RCC 7860 (cell line): ENCODE data around the gene TRPV4.
"Not testable (repeated sequence)": the region's sequence is repeated elsewhere in the genome, so short reads cannot be mapped to it uniquely, and the experiment has no call there.

Source experiments
- DNase-seq: peaks from one replicate; pipeline ENCODE4 v3.0.0-alpha.2; 2015; ENCODE audit warnings: low spot score
- FAIRE-seq: peaks from 2 replicates; lab custom pipeline; 2012; peaks lifted over from hg19 to GRCh38; lab: Jason Lieb, UNC

Gene TRPV4

DNA sequence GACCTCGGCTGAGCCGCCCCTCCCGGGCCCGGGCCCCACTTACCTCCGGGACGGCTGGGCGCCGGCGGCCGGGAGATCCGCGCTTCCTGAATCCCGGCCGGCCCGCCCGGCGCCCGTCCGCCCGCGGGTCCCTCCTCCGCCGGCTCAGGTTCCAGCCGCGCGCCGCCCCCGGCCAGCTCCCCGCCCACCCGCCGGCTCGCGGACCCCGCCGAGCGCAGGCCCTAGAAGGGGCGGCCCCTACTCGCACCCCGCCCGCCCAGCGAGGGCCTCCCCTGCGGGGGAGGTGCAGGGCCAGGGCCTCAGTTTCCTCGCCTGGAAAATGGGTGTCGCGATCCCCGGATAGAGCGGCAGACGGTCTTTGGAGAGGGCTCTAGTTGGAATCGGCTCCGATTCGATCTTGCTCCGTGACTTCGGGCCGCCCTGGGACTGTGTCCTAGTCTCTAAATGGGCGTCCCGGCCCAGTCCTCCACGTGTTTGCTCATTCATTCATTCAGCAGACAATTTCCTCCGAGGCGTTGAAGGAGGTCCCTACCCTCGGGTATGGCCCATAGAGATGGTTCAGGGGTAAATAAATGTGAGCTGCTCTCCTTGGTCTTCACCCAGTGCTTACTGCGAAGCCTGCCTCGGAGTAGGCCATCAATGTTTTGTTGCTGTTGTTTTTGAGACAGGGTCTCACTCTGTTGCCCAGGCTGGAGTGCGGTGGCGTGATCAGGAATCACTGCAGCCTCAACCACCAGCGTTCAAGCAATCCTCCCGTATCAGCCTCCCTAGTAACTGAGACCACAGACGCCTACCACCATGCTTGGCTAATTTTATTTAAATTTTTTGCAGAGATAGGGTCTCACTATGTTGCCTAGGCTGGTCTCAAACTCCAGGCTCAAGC is at the start of gene TRPV4:
TSS of gene TRPV4 (minus strand) at position 92 of the 883 bp plus-strand sequence. CDS start 18,602 bp downstream, outside the sequence.
- no peak for FAIRE-seq
- no peak for DNase-seq

DNA sequence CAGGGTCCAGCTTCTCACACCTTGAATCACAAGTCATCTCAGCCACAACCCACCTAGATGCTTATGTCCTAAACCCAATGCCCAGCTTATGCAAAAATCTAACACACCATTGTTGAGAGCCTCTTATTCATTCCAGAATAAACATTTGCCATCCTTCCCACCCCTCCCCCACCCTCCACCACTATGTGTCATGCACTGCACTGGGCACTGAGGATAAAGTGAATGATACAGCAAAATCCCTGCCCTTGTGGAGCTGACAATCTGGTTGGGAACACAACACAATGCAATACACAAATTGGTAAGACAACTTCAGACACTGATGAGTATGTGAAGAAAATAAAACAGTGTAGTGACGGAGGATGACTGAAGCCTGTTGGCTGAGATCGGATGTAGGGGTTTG is 48.6 kb upstream of the TRPV4 start:
- no peak for FAIRE-seq
- DNase-seq, result no peak

DNA sequence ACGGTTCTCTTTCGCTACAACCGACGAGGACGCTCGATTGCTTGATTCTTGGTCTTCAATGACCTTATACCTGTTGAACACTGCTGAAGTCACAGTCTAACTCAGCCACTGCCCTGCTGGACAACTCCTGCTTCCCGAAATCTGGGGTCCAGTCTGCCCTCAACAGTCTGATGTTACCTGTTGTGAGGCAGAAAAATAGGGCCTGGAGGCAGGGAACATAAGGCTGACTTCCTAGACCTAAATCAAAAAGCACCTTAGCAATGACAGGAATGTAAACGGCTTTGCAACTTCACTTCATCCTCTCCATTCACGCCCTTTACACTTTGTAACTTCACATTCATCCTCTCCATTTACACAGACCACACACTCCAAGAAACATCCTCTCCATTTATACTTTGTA is 47.7 kb upstream of the TRPV4 start:
- no peak for DNase-seq
- no peak for FAIRE-seq

DNA sequence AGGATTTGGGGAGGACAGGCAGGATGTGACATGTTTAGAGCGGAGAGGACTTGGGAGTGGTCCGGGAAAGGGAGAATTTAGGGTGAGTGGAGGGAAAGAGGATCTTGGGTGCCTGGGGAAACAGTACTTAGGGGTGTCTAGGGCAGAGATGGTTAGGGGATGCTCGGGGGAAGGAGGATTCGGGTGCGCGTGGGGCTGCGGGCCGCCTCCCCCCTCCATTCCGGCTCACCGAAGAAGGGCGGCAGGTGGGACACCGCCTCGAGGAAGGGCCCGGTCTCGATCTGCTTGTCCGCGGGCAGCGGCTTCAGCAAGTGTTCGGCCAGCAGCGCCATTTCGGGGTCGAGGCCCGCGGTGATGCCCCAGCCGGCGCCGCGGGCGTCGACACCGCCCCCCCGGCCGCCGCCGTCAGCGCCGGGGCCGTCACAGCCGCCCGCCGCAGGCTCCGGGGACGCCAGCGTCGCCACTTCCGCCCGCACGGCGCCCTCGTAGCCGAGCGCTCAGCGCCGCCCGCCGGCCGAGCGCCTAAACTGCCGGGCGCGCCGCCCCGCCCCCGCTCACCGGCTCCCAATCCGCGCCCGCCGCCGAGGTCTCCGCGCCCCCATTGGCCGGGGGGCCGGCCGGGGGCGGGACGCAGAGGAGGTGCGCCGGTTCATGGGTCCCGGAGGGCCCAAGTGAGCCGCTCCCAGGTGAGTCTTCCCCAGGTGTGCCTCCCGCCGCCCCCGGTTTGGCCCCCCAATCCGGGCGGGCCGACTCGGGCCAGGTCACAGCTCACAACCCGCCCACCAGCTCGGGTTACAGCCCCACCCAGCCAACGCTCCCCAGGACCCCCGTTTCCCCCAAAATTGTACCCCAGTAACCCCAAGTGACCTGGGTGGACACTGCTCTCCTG is 47.1 kb upstream of the TRPV4 start, which contains the start of gene GLTP:
TSS of gene GLTP (minus strand) at position 499 of the 889 bp plus-strand sequence. CDS start at position 332, 167 bp downstream.
- FAIRE-seq (no peak), DNase-seq (peak; percentile 58)

DNA sequence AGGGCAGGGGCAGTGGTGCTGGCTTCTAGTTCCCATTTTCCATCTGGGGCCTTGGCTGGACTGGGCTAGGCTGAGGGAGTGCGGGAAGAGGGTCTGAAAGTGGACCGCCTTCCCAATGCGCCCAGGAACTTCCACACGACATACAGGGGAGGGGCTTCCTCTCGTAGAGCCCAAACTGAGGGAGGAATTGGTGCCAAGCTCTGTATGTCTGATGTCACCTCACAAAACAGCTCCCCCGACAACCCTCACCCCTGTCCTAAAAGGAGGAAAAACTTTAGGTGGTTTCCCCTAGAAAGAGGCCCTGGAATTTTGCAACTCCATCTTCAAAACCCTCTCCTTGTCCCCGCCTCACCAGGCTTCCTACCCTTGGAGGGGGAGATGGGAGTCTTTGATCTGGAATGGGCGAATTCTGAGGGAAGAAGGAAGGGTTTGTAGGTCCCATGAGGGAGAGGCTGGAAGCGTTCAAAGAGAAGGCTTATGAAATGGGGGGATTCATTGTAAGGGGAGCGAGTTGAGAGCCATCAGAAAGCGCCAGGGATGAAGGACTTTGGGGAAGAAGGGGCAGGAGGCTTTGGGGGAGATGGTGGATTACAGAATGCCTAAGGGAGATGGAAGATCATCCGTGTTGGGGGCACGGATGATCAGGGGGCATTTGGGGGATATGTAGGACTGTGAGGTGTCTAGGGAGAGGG is 46.3 kb upstream of the TRPV4 start:
- FAIRE-seq (no peak), DNase-seq (no peak)

DNA sequence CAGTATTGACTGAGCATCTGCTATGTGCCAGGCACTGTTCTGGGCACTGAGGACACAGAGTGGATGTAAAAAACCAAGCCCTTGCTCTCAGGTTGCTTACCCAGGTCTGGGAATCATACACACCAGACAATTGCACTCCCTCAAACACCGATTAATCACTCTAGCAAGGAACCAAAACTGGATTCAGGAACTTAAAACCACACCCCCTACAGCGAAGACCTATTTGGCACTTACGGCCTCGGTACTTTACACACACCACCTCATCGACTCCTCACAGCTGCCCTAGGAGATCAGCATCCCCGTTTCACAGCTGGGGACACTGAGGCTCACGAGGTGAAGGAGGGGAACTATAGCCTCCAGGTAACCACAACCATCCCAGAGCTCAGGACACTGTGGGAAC is 45.6 kb upstream of the TRPV4 start:
- FAIRE-seq, result no peak

DNA sequence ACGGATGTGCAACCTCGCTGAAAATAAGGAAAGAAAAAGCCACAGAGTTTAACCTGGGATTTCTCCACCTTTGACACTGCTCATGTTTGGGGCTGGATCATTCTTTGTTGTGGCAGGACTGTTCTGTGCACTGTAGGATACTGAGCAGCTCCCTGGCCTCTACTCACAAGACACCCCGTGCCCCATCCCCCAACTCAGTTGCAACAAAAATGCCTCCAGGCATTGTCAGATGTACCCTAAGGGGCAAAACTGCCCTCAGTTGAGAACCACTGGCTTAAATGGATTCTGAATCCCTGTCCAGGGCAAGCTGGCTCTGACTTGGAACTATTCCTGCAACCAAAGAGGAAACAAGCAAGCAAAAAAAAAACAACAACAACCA is 45.0 kb upstream of the TRPV4 start:
- DNase-seq (no peak), FAIRE-seq (no peak)

More for the DNA sequence above, 45.6 kb upstream of the TRPV4 start:
- no peak for DNase-seq

DNA sequence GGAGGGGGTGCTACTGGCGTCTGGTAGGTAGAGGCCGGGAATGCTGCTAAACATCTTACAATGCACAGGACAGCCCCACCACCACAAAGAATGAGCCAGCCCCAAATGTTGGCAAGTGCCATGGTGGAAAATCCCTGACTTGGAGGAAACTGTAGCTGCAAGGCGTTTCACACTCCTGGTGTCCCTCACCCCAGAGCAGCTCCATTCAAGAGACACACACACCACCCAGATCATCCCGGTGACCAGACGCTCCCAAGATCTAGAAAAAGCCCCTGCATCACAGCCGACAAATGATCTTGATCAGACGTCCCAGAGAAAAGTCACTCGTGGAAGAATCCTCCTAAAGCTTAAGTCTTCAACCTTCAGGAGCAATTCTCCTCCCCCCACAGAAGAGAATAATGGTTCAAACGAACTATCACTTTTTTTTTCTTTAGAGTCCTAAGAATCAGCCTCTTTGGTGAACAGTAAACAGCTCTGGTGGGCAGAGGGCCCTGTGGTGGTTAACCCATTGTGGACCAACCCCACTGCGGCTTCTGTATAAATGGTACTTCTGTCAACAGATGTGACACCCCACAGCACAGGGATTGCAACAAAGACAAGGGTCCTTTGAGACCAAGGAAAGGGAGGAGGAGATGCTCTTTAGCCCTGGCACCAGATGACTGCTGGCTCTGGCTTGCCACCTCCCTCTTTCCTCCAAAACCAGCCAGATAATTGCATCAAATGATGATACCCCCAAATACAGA is 44.5 kb upstream of the TRPV4 start:
- FAIRE-seq (no peak), DNase-seq (no peak)

DNA sequence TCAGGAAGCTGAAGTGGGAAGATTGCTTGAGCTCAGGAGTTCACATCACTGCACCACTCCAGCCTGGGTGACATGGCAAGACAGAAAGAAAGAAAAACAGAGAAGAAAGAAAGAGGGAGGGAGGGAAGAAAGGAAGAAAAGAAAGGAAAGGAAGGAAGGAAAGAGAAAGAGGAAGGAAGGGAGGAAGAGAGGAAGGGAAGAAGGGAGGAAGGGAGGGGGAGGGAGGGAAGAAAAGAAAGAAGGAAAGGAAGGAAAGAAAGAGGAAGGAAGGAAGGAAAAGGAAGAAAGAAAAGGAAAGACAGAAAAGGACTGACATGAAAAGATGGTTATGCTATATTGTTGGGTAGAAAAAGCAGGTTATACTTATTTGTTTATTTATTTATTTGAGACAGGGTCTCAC is 43.2 kb upstream of the TRPV4 start:
- no peak for DNase-seq
- FAIRE-seq, result no peak

DNA sequence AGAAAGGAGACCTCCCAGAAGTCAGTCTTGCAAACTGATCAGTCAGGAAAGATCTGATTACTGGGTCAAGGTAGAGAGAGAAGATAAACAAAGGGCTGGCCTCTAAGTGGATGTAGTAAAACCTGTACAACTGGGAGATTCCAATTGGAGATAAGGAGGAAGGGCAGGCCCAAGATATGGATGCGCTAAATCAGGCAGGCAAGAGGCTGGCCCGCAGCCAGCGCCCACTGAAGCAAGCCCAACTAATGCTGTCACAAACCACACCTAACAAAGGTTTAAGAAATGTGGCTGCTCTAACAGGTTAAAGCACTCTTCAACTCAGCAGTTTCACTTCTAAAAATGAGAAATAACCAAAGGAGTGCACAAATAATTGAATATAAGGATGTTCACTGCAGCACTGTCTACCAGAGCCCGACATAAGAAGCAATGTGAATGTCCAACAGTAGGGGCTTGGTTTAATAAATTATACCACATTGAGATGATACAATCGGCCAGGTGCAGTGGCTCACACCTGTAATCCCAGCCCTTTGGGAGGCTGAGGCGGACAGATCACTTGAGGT is 42.5 kb upstream of the TRPV4 start:
- no peak for FAIRE-seq
- DNase-seq, result peak; percentile 43

DNA sequence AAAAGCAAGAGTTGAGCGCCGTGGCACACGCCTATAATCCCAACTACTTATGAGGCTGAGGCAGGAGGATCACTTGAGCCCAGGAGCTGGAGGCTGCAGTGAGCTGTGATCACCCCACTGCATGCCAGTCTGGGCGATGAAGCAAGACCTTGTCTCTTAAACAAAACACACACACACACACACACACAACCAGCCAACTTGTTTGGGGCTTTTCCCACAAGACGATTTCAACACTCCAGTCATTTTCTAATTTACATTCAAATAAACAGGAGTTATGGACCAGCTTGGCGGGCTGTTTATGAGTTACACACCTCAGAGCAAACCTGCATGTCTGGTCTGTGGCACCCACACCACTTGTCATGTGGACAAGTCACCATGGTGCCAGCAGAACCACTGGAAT is 40.5 kb upstream of the TRPV4 start:
- DNase-seq (no peak), FAIRE-seq (no peak)

DNA sequence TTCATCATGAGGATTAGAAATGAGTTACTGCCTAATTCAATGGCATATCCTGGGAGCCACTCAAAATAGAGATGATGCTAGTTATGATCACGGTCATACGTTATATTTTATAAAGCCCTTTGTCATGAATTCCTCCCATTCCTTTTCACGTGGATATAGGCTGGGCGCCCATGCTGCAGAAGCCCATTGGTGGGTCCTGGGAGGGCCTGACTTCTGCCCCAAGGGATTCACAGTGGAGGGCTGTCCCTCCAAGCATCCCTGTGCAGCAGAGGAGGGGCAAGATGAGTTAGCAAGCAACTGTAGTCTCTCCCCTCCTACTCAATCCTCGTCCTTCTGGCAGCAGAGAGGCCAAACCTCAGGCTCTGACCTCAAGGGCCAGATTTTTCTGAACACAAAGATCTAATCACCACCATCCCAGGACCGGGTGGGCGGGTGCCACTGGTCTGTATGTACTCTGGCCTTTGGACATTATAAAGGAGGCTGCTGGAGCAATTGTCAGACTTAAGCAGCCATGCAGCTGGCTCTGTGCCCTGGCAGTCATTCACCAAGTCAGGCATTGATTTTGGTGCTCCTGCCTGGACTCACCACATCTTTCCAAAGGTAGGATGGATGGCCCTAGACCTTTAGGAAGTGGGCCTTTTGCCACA is 38.6 kb upstream of the TRPV4 start:
- FAIRE-seq, result no peak
- no peak for DNase-seq

DNA sequence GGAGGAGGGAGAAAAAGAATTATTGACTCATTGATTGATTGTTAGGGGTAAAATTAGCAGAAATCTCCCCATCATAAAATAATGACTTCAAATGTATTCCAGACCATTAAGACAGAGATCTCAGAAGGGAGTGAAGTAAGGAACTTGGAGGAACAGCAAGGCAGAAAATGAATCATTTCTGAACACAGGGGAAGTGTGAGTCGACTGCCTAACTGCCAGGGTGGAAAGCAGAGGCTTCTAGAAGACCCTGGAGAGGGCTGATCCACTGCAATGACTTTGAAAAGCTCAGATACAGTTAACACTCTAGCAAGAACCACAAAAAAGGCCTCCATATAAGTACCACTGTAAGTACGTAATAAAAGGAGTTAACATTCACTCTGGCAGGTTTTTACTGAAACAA is 37.5 kb upstream of the TRPV4 start:
- DNase-seq (peak; percentile 15), FAIRE-seq (no peak)

DNA sequence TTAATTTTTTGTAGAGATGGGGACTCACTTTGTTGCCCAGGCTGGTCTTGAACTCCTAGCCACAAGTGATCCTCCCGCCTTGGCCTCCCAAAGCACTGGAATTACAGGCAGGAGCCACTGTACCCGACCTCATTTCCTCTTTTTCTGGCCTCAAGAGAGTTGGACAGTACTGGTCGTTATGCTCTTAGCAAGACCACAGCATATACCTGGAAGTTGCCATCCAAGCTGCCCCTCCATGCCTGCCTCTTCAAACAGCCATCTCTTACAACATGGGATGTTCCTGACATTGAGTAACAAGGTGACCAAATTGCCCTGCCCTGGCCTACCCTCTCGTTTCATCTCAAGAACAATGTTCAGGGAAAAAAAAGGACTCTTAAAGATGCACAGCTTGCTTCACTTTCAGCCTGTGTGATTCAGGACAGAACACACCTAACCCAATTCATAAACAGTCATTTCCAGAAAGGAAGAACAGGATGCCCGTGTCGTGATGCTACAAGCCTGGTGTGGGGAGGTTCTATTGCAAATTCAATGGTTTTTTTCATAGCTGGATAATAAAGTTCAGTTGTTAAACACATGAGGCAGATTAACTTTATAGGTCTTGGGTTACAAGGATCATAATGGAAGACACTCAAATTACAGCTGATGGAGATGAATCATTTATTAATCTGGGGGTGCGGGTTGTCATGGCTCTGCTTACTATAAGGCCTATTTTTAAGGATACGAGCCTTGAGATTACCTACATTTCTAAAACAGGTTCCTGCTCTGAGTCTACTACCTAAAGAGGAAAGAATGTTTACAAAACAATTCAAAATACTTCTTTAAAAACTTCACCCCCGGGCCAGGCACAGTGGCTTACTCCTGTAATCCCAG is 35.2 kb upstream of the TRPV4 start:
- FAIRE-seq, result no peak

DNA sequence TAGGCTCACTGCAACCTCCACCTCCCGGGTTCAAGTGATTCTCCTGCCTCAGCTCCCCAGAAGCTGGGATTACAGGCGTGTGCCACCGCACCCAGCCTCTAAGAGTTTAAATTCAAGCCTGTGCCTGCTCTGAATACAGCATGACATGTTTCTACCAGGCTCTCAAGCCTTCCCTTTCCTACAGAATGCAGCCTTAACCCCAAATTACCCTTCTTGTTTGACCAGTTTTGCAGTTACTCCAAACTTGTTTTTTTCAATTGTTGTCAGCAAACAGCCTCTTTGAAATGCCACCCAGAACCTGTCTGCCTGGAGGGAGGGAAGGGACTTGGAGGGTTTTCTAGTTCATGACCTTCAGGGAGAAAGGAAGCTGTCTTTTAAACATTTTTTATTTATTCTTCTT is 31.7 kb upstream of the TRPV4 start:
- DNase-seq (no peak), FAIRE-seq (no peak)

More for the DNA sequence above, 35.2 kb upstream of the TRPV4 start:
- DNase-seq, result no peak

DNA sequence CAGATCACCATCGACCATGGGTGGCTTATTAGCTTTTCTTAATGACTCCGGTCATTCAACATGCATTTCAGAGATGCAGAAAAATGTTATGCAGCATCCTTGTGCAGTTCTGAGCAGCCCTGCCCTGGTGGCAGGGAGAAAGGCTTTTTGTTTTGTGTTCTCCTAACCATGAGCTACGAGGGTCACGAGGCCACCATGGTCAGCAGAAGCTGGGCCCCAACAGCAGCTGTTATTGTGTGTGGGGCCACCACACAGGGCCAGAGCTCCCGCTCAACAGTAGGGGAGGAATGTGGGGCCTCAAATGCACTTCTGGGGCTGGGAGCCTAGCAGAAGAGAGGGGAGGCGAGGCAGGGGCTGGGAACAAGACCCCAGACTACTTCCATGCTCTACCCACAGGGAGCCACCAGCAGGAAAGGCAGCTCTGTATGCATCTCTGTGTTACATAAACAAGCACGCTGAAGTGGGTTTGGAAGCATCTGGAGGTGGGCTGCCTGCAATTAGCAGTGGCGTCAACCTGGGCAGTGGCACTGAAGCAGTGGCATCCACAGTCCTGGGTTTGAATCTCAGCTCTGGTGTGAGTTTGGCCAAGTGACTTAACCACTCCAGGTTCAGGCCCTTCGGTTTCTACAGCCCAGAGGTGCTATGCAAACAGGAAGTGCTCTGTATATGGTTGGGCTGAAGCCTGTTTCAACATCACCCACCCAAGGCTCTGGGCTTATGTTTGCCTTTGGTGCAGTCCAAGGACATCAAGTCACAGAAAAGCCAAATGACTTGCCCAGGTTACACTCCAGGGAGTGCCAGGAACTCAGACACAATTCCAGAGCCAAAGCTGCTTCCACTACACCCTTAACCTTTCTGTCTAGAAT is 30.9 kb upstream of the TRPV4 start:
- FAIRE-seq (no peak), DNase-seq (peak; percentile 14)

DNA sequence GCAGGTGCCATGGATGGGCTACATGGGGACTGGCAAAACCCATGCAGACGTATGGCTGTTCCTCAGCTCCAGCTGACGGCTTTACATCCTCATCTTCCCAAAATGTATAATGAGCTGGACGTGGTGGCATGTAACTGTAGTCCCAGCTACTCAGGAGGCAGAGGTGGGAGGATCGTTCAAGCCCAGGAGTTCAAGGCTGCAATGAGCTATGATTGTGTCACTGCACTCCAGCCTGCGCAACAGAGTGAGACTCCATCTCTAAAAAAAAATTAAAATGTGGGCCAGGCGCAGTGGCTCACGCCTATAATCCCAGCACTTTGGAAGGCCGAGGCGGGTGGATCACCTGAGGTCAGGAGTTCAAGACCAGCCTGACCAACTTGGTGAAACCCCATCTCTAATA is 29.3 kb upstream of the TRPV4 start:
- not testable (repeated sequence) for FAIRE-seq, DNase-seq
